GM12874 (cell line): ENCODE measurements around the gene PNMA1.

ENCODE experiments used
- TF ChIP-seq, protein P1 (sequence below): IDR thresholded peaks from 2 replicates; pipeline ENCODE4 v1.5.1; 2011; ENCODE audit warnings: low read depth, mild to moderate bottlenecking, control low read depth, low read length, moderate library complexity; ENCODE audit not compliant: insufficient read depth

Gene PNMA1

DNA sequence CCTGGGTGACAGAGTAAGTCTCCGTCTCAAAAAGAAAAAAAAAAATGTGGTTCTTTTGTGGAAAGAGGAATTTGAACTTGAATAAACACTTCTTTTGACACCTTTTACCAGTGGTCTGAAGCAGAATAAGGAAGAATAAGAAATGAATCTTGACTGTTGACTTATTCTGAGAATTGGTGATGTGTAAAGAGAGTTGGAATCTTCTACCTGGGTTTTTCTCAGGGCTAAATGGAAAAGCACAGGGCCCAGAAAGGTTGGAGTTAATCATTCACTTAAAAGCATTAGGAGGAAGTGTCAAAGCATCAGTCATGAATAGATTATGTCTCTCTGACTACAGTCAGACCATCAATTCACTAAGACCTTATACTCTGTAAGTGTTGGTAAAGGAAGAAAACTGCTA is 13.9 kb downstream of the PNMA1 start:
- TF ChIP-seq, protein P1, sequence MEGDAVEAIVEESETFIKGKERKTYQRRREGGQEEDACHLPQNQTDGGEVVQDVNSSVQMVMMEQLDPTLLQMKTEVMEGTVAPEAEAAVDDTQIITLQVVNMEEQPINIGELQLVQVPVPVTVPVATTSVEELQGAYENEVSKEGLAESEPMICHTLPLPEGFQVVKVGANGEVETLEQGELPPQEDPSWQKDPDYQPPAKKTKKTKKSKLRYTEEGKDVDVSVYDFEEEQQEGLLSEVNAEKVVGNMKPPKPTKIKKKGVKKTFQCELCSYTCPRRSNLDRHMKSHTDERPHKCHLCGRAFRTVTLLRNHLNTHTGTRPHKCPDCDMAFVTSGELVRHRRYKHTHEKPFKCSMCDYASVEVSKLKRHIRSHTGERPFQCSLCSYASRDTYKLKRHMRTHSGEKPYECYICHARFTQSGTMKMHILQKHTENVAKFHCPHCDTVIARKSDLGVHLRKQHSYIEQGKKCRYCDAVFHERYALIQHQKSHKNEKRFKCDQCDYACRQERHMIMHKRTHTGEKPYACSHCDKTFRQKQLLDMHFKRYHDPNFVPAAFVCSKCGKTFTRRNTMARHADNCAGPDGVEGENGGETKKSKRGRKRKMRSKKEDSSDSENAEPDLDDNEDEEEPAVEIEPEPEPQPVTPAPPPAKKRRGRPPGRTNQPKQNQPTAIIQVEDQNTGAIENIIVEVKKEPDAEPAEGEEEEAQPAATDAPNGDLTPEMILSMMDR = no peak

- TF ChIP-seq, protein P1 = no peak
Observed at GRCh38 chr14:73696466-73697400, 17.5 kb downstream of the PNMA1 start.

DNA sequence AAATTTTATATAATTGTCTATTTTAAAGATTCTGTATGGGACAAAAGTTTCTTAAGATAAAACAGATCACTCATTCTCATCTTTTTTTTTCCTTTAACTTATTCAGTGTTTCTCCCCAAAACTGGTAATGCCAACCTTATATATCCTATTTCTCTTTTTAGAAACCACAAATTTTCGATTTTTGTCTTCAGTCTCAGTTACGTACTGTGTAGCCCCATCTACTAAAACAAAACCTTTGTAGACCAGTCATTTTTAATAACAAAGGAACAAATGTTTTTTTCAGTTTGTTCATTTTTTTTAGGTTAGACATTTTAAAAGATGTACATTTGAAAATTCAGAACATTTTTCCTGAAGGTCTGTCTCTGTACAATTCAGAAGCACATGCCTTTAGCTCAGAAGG is 18.2 kb downstream of the PNMA1 start:
- TF ChIP-seq, protein P1 = no peak

- TF ChIP-seq, protein P1 = no peak
Observed at GRCh38 chr14:73695082-73695481, 19.1 kb downstream of the PNMA1 start.

DNA sequence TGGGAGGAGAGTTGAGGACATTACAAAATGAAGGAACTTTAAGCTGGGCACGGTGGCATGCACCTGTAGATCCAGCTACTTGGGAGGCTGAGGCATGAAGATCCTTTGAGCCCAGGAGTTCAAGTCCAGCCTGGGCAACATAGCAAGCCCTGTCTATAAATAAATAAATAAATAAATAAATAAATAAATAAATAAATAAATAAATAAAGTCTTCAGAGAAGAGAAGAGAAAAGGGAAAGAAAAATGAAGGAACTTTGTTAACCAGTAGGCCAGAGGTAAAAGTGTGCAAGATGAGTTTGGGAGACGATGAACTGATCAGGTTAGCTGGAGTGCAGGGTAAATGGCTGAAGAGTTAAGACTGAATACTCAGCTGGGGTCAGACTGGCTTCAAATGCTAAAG is 20.1 kb downstream of the PNMA1 start:
- TF ChIP-seq, protein P1 = no peak

- TF ChIP-seq, protein P1 = no peak
Observed at GRCh38 chr14:73686901-73687300, 27.3 kb downstream of the PNMA1 start.

- TF ChIP-seq, protein P1 = no peak
Observed at GRCh38 chr14:73685328-73685727, 28.9 kb downstream of the PNMA1 start.
